PC-3 (cell line): ENCODE measurements around the gene FTO. TPM values are rescaled to one million over a fixed set of nuclear protein-coding genes. Genes with fewer than 3 reads are reported as not detected.

Experiments
- ATAC-seq: fragments of 200-7000 bp; cut with Tn5 transposase; 2 replicates; pipeline ENCODE4 v1.9.1; 2020; ENCODE audit warnings: mild to moderate bottlenecking, moderate library complexity
- BruUV-seq: library from RNA; stranded (reverse); fragments of 400-500 nt; replicated peaks from 2 replicates; lab custom pipeline; 2021; lab: Mats Ljungman, UMichigan
- CTCF ChIA-PET: fragments of 300-600 bp; sonication (Branson Sonifier 250); formaldehyde crosslinking; loops from one replicate; lab custom pipeline; 2022; ENCODE audit warnings: antibody characterized with exemption; lab: Charles Lee
- POLR2A ChIA-PET: fragments of 300-600 bp; sonication (Branson Sonifier 250); formaldehyde crosslinking; loops from one replicate; lab custom pipeline; 2022; ENCODE audit warnings: antibody characterized with exemption; ENCODE audit not compliant: unreplicated experiment; lab: Charles Lee
- DNase-seq: peaks from one replicate; pipeline ENCODE4 v3.0.0-alpha.2; 2015
- H2AFZ ChIP-seq: fragments of 300-600 bp; sonication (generic); 2 replicates; pipeline ENCODE4 v1.6.0; 2016; ENCODE audit warnings: antibody characterized with exemption, low read length
- H3F3A ChIP-seq: fragments of 300-600 bp; sonication (generic); one replicate; pipeline ENCODE4 v1.6.0; 2017; ENCODE audit warnings: antibody characterized with exemption, low read length, control low read depth, mild to moderate bottlenecking; ENCODE audit not compliant: unreplicated experiment
- H3K27ac ChIP-seq: fragments of 300-600 bp; sonication (generic); 2 replicates; pipeline ENCODE4 v1.5.1; 2016; ENCODE audit warnings: mild to moderate bottlenecking, low read length
- H3K27me3 ChIP-seq: fragments of 300-600 bp; sonication (generic); 2 replicates; pipeline ENCODE4 v1.6.1; 2016; ENCODE audit warnings: low read length, mixed read lengths
- H3K36me3 ChIP-seq: fragments of 300-600 bp; sonication (generic); 2 replicates; pipeline ENCODE4 v1.6.1; 2016; ENCODE audit warnings: low read depth, mixed run types, low read length, mixed read lengths
- H3K4me1 ChIP-seq: fragments of 300-600 bp; sonication (generic); 2 replicates; pipeline ENCODE4 v1.5.1; 2016; ENCODE audit warnings: low read length; ENCODE audit not compliant: insufficient read depth
- H3K4me2 ChIP-seq: fragments of 300-600 bp; sonication (generic); 2 replicates; pipeline ENCODE4 v1.6.0; 2016; ENCODE audit warnings: low read length
- H3K4me3 ChIP-seq: fragments of 300-600 bp; sonication (generic); 2 replicates; pipeline ENCODE4 v1.5.1; 2016; ENCODE audit warnings: mild to moderate bottlenecking, low read length, mixed read lengths
- H3K79me2 ChIP-seq: fragments of 300-600 bp; sonication (generic); 2 replicates; pipeline ENCODE4 v1.6.1; 2017; ENCODE audit warnings: low read length, mixed read lengths
- H3K9ac ChIP-seq: fragments of 300-600 bp; sonication (generic); 2 replicates; pipeline ENCODE4 v1.6.0; 2016; ENCODE audit warnings: mild to moderate bottlenecking, low read length
- H3K9me2 ChIP-seq: fragments of 300-600 bp; sonication (generic); replicated peaks from 2 replicates; pipeline ENCODE4 v1.6.1; 2016; ENCODE audit warnings: mixed run types, low read length, mixed read lengths
- H3K9me3 ChIP-seq: fragments of 300-600 bp; sonication (generic); 2 replicates; pipeline ENCODE4 v1.6.1; 2016; ENCODE audit warnings: low read length, mixed read lengths
- H4K20me1 ChIP-seq: fragments of 300-600 bp; sonication (generic); 2 replicates; pipeline ENCODE4 v1.6.1; 2016; ENCODE audit warnings: low read length, mixed read lengths
- EZH2 ChIP-seq: fragments of 300-600 bp; sonication (generic); IDR thresholded peaks from one replicate; pipeline ENCODE4 v1.6.1; 2017; ENCODE audit warnings: antibody characterized with exemption, mild to moderate bottlenecking, low read length; ENCODE audit not compliant: unreplicated experiment
- EZH2phosphoT487 ChIP-seq: fragments of 300-600 bp; sonication (generic); IDR thresholded peaks from 2 replicates; pipeline ENCODE4 v1.6.1; 2018; ENCODE audit warnings: mild to moderate bottlenecking, antibody characterized with exemption, low read length, borderline replicate concordance
- intact Hi-C: fragments of 100-400 bp; cut with micrococcal nuclease; formaldehyde crosslinking; loops from 2 replicates; pipeline ENCODE4 v1.9.0; 2023
- total RNA-seq: library from RNA; depleted of rRNA; stranded (reverse); fragments of >200 nt; gene quantifications from 2 replicates; pipeline ENCODE4 v1.2.3, GENCODE V29; 2014
- TF ChIP-seq, protein P1 (sequence below): fragments of 300-600 bp; sonication (generic); conservative IDR thresholded peaks from 2 replicates; pipeline ENCODE4 v1.5.1; 2017; ENCODE audit warnings: antibody characterized with exemption, low read depth, mild to moderate bottlenecking, low read length

FTO gene
- total RNA-seq, 1 experiment from 2014 or later, result 27.0 TPM

DNA sequence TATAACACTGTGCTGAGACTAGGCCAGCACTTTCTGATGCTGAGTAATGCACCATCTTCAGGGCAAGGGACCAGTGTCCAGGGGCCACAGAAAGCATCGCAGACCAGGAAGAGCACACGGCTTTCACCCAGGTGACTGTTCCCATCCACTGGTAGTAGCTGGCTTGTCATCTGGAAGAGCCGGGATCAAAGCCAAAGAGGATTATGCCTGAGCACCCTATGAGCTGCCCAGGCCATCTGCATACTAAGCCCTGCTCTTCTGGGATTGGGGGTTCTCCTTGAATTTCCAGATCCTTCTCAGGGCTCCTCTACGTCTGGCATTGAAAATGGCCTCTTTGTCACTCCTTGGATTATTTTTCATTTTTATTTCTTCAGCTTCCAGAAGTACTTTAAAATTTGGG is 441.9 kb downstream of the FTO start:
- Histone ChIP-seq H2AFZ (no peak overlapping the region), H3K4me2 (no peak overlapping the region), H3K27me3 (peaks cover 46% of the 10 kb centered on the region), H3K27ac (no peak overlapping the region), H4K20me1 (no peaks in the 10 kb centered on the region), H3K4me3 (no peak overlapping the region), H3F3A (no peaks in the 10 kb centered on the region), H3K9me3 (no peaks in the 10 kb centered on the region), H3K9me2 (no peaks in the 10 kb centered on the region), H3K79me2 (no peaks in the 10 kb centered on the region), H3K36me3 (no peaks in the 10 kb centered on the region), H3K4me1 (no peaks in the 10 kb centered on the region), H3K9ac (no peak overlapping the region)
- DNase-seq (no peak), ATAC-seq (no peak)
- no TSS peak for BruUV-seq
- intact Hi-C loops, result no loop called here
- ChIA-PET CTCF (no interaction called here), POLR2A (no interaction called here)
- TF ChIP-seq EZH2phosphoT487 (no peak), EZH2 (no peak)
- TF ChIP-seq, protein P1, sequence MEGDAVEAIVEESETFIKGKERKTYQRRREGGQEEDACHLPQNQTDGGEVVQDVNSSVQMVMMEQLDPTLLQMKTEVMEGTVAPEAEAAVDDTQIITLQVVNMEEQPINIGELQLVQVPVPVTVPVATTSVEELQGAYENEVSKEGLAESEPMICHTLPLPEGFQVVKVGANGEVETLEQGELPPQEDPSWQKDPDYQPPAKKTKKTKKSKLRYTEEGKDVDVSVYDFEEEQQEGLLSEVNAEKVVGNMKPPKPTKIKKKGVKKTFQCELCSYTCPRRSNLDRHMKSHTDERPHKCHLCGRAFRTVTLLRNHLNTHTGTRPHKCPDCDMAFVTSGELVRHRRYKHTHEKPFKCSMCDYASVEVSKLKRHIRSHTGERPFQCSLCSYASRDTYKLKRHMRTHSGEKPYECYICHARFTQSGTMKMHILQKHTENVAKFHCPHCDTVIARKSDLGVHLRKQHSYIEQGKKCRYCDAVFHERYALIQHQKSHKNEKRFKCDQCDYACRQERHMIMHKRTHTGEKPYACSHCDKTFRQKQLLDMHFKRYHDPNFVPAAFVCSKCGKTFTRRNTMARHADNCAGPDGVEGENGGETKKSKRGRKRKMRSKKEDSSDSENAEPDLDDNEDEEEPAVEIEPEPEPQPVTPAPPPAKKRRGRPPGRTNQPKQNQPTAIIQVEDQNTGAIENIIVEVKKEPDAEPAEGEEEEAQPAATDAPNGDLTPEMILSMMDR, result no peak

DNA sequence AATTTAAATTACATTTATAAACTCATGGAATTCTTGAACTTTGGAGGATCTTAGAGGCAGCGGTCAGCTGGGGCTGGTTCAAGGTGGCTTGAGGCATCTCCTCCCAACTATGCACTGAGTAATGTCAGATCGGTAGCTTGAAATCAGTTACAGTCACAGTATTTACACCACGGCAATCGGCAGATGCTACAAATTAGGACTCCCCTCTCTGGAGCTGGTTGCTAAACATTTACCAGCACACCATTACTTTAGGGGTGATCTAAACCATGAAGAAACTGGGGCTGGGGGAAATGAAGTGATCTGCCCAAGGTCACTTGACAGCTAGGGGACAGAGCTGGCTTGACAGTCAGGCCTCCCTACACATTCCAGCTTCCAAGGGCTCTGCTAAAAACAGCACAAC is 445.0 kb downstream of the FTO start:
- no peaks in the 10 kb centered on the region for H3K79me2 ChIP-seq
- CTCF ChIA-PET, result no interaction called here
- H4K20me1 ChIP-seq, result no peaks in the 10 kb centered on the region
- no peaks in the 10 kb centered on the region for H3K4me1 ChIP-seq
- ATAC-seq (no peak), DNase-seq (no peak)
- H3K27ac ChIP-seq, result no peak overlapping the region
- intact Hi-C loops, result no loop called here
- peaks cover 59% of the 10 kb centered on the region for H3K27me3 ChIP-seq
- no peaks in the 10 kb centered on the region for H3K9me2 ChIP-seq
- POLR2A ChIA-PET, result no interaction called here
- BruUV-seq, result no TSS peak
- TF ChIP-seq EZH2phosphoT487 (no peak), EZH2 (no peak)
- TF ChIP-seq, protein P1, result no peak
- no peak overlapping the region for H3K4me2 ChIP-seq
- H3K36me3 ChIP-seq, result no peaks in the 10 kb centered on the region
- H3K4me3 ChIP-seq, result no peak overlapping the region
- no peaks in the 10 kb centered on the region for H3K9me3 ChIP-seq
- H2AFZ ChIP-seq, result no peak overlapping the region
- H3F3A ChIP-seq, result no peaks in the 10 kb centered on the region
- H3K9ac ChIP-seq, result no peak overlapping the region

DNA sequence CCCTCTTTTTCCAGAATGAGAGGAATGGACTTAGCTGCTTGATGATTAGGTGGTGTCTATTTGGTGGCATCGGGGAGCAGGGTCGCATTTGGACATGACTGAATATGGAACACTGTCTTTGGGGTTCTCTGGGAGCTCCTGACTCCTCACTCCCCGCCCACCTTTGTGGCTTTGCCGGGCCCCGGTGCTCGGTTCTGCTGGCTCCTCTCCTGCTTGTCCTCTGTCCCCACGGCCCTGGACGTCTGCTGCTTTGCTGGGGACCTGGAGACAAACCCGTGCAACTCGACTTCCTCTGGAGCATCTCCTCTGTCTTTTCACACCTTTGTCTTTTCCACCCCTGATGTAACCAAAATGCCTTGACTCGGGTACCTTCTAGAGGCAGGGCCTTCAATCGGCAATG is 446.9 kb downstream of the FTO start:
- DNase-seq (no peak), ATAC-seq (no peak)
- H2AFZ ChIP-seq, result no peak overlapping the region
- intact Hi-C loops, result no loop called here
- H3K4me1 ChIP-seq, result no peaks in the 10 kb centered on the region
- no peak overlapping the region for H3K27ac ChIP-seq
- CTCF ChIA-PET, result no interaction called here
- H3K79me2 ChIP-seq, result no peaks in the 10 kb centered on the region
- no peaks in the 10 kb centered on the region for H3F3A ChIP-seq
- no peak overlapping the region for H3K9ac ChIP-seq
- no peaks in the 10 kb centered on the region for H4K20me1 ChIP-seq
- no peaks in the 10 kb centered on the region for H3K9me3 ChIP-seq
- no peaks in the 10 kb centered on the region for H3K9me2 ChIP-seq
- H3K27me3 ChIP-seq, result peaks cover 50% of the 10 kb centered on the region
- no peaks in the 10 kb centered on the region for H3K36me3 ChIP-seq
- BruUV-seq, result no TSS peak
- H3K4me2 ChIP-seq, result no peak overlapping the region
- H3K4me3 ChIP-seq, result no peak overlapping the region
- POLR2A ChIA-PET, result no interaction called here
- TF ChIP-seq EZH2 (no peak), EZH2phosphoT487 (no peak)
- TF ChIP-seq, protein P1, result no peak
